Panc1 (cell line): Measurements from ENCODE around the gene SLC10A7. TPM values are rescaled to one million over a fixed set of nuclear protein-coding genes. Genes with fewer than 3 reads are reported as not detected.

ENCODE experiments used
- ATAC-seq: fragments of 200-7000 bp; cut with Tn5 transposase; 2 replicates; pipeline ENCODE4 v1.9.1; 2020; ENCODE audit warnings: mild to moderate bottlenecking, moderate library complexity
- BruUV-seq: library from RNA; stranded (reverse); fragments of 400-500 nt; replicated peaks from 2 replicates; lab custom pipeline; 2021; lab: Mats Ljungman, UMichigan
- CTCF ChIA-PET: fragments of 300-600 bp; sonication (Branson Sonifier 250); formaldehyde crosslinking; loops from one replicate; lab custom pipeline; 2022; ENCODE audit warnings: antibody characterized with exemption; lab: Charles Lee
- POLR2A ChIA-PET: fragments of 300-600 bp; sonication (Branson Sonifier 250); formaldehyde crosslinking; loops from one replicate; lab custom pipeline; 2022; ENCODE audit warnings: antibody characterized with exemption; lab: Charles Lee
- DNase-seq: peaks from one replicate; pipeline ENCODE4 v3.0.0-alpha.2; 2010; ENCODE audit warnings: low read depth, low spot score
- H3K27ac ChIP-seq: 2 replicates; pipeline ENCODE4 v1.5.1; 2011; ENCODE audit warnings: mild to moderate bottlenecking, low read length, inconsistent platforms
- H3K27me3 ChIP-seq: fragments of 200-500 bp; sonication (Bioruptor generic); 2 replicates; pipeline ENCODE4 v1.6.0; 2014; ENCODE audit warnings: low read length, inconsistent platforms; ENCODE audit not compliant: control insufficient read depth, insufficient read depth
- H3K36me3 ChIP-seq: fragments of 200-500 bp; sonication (Bioruptor generic); 2 replicates; pipeline ENCODE4 v1.5.1; 2014; ENCODE audit warnings: inconsistent platforms, mild to moderate bottlenecking, low read length, moderate library complexity; ENCODE audit not compliant: control insufficient read depth, insufficient read depth
- H3K4me1 ChIP-seq: 2 replicates; pipeline ENCODE4 v1.5.1; 2011; ENCODE audit warnings: inconsistent platforms, mild to moderate bottlenecking, low read length, moderate library complexity; ENCODE audit not compliant: control insufficient read depth, insufficient read depth
- H3K4me3 ChIP-seq, 2 experiments: 2 replicates each; pipeline ENCODE4 v1.5.1; 2011 to 2012; ENCODE audit warnings: low read depth in 2 of 2, low read length in 2 of 2, mild to moderate bottlenecking in 2 of 2, inconsistent platforms in 1 of 2, moderate library complexity in 1 of 2
- H3K9me3 ChIP-seq: fragments of 200-500 bp; sonication (Bioruptor generic); 2 replicates; pipeline ENCODE4 v1.5.1; 2014; ENCODE audit warnings: low read depth, mild to moderate bottlenecking, inconsistent platforms, low read length, moderate library complexity; ENCODE audit not compliant: control insufficient read depth, insufficient read depth
- CTCF ChIP-seq: fragments of 450-650 bp; IDR thresholded peaks from 2 replicates; pipeline ENCODE4 v1.5.1; 2017; ENCODE audit warnings: mild to moderate bottlenecking
- POLR2AphosphoS5 ChIP-seq: IDR thresholded peaks from 2 replicates; pipeline ENCODE4 v1.6.1; 2012; ENCODE audit warnings: mild to moderate bottlenecking, low read depth, low read length, moderate library complexity
- SIN3A ChIP-seq: IDR thresholded peaks from 2 replicates; pipeline ENCODE4 v1.6.1; 2012; ENCODE audit warnings: low read depth, mild to moderate bottlenecking, low read length, moderate library complexity, borderline replicate concordance; ENCODE audit not compliant: insufficient read depth
- TCF7L2 ChIP-seq: IDR thresholded peaks from 2 replicates; pipeline ENCODE4 v1.6.1; 2011; ENCODE audit warnings: mild to moderate bottlenecking, low read depth, low read length, inconsistent platforms
- in situ Hi-C: cut with HindIII; loops from 2 replicates; pipeline ENCODE4 v1.10.0; 2016; ENCODE audit warnings: low sequenced_read_pairs, low pct_unique_long_range_greater_than_20kb
- intact Hi-C: fragments of 100-400 bp; cut with micrococcal nuclease; formaldehyde crosslinking; loops from one replicate; pipeline ENCODE4 v1.10.0; 2022; ENCODE audit not compliant: unreplicated experiment
- total RNA-seq: library from RNA; stranded (reverse); gene quantifications from one replicate; pipeline ENCODE4 v1.2.1, GENCODE V29; 2021; ENCODE audit not compliant: unreplicated experiment
- TF ChIP-seq, protein P1 (sequence below), 2 experiments: IDR thresholded peaks; 2 replicates each; pipeline ENCODE4 v1.6.1; 2011 to 2012; ENCODE audit warnings: low read depth in 2 of 2, control low read depth in 1 of 2, low read length in 1 of 2, mild to moderate bottlenecking in 1 of 2, moderate library complexity in 1 of 2; ENCODE audit not compliant: insufficient read depth in 1 of 2

Gene SLC10A7
- total RNA-seq, 1 experiment from 2014 or later, result 1.5 TPM

- intact Hi-C loops, result no loop called here
- POLR2A ChIA-PET, result interaction anchor here (0.6 kb wide), 1 partner anchor 82 kb away, joined by 4 read pairs; no protein-coding TSS in a partner anchor
- no peak for DNase-seq
- CTCF ChIA-PET, result no interaction called here
- ATAC-seq, result no peak
- TF ChIP-seq POLR2AphosphoS5 (no peak), TCF7L2 (no peak), SIN3A (no peak), CTCF (no peak)
- in situ Hi-C loops, result no loop called here
- BruUV-seq, result no TSS peak
- Histone ChIP-seq H3K9me3 (no peaks in the 10 kb centered on the region), H3K36me3 (no peaks in the 10 kb centered on the region), H3K4me1 (no peaks in the 10 kb centered on the region), H3K27me3 (no peaks in the 10 kb centered on the region), H3K4me3 (no peak overlapping the region), H3K27ac (no peak overlapping the region)
Measured at GRCh38 chr4:146244496-146244895, 277.2 kb downstream of the SLC10A7 start.

- ChIA-PET CTCF (no interaction called here), POLR2A (no interaction called here)
- no TSS peak for BruUV-seq
- DNase-seq, result no peak
- H3K36me3 ChIP-seq, result no peaks in the 10 kb centered on the region
- H3K4me1 ChIP-seq, result no peaks in the 10 kb centered on the region
- in situ Hi-C loops, result no loop called here
- TF ChIP-seq POLR2AphosphoS5 (no peak), SIN3A (no peak), CTCF (no peak)
- TF ChIP-seq, protein P1, sequence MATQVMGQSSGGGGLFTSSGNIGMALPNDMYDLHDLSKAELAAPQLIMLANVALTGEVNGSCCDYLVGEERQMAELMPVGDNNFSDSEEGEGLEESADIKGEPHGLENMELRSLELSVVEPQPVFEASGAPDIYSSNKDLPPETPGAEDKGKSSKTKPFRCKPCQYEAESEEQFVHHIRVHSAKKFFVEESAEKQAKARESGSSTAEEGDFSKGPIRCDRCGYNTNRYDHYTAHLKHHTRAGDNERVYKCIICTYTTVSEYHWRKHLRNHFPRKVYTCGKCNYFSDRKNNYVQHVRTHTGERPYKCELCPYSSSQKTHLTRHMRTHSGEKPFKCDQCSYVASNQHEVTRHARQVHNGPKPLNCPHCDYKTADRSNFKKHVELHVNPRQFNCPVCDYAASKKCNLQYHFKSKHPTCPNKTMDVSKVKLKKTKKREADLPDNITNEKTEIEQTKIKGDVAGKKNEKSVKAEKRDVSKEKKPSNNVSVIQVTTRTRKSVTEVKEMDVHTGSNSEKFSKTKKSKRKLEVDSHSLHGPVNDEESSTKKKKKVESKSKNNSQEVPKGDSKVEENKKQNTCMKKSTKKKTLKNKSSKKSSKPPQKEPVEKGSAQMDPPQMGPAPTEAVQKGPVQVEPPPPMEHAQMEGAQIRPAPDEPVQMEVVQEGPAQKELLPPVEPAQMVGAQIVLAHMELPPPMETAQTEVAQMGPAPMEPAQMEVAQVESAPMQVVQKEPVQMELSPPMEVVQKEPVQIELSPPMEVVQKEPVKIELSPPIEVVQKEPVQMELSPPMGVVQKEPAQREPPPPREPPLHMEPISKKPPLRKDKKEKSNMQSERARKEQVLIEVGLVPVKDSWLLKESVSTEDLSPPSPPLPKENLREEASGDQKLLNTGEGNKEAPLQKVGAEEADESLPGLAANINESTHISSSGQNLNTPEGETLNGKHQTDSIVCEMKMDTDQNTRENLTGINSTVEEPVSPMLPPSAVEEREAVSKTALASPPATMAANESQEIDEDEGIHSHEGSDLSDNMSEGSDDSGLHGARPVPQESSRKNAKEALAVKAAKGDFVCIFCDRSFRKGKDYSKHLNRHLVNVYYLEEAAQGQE (IDR thresholded peaks at IDR 0.05; ENCODE audit: insufficient read depth in 1 of 2, low read depth in 2 of 2, low read length in 1 of 2), result no peak
- intact Hi-C loops, result no loop called here
- no peak overlapping the region for H3K4me3 ChIP-seq
- no peaks in the 10 kb centered on the region for H3K27me3 ChIP-seq
- ATAC-seq, result no peak
- no peak overlapping the region for H3K27ac ChIP-seq
- no peaks in the 10 kb centered on the region for H3K9me3 ChIP-seq
Measured at GRCh38 chr4:146243883-146244277, 277.9 kb downstream of the SLC10A7 start.
